Calu3 (cell line): ENCODE measurements around the gene USF2. TPM values are rescaled to one million over a fixed set of nuclear protein-coding genes. Genes with fewer than 3 reads are reported as not detected.

Experiments used
- BruUV-seq: library from RNA; stranded (reverse); fragments of 400-500 nt; replicated peaks from 2 replicates; lab custom pipeline; 2021; lab: Mats Ljungman, UMichigan
- CTCF ChIA-PET: fragments of 300-600 bp; sonication (Branson Sonifier 250); formaldehyde crosslinking; loops from one replicate; lab custom pipeline; 2022; ENCODE audit warnings: antibody characterized with exemption; lab: Charles Lee
- DNase-seq: peaks from one replicate; pipeline ENCODE4 v3.0.0; 2022
- H3K27ac Mint-ChIP-seq: one replicate; pipeline ENCODE4 v1.8.0; 2022; ENCODE audit warnings: mixed read lengths; ENCODE audit not compliant: unreplicated experiment
- H3K27me3 Mint-ChIP-seq: one replicate; pipeline ENCODE4 v1.8.0; 2022; ENCODE audit warnings: mixed read lengths; ENCODE audit not compliant: unreplicated experiment
- H3K36me3 Mint-ChIP-seq: one replicate; pipeline ENCODE4 v1.8.0; 2022; ENCODE audit warnings: mild to moderate bottlenecking, moderate library complexity, mixed read lengths; ENCODE audit not compliant: insufficient read depth, unreplicated experiment
- H3K4me1 Mint-ChIP-seq: one replicate; pipeline ENCODE4 v1.8.0; 2022; ENCODE audit warnings: mild to moderate bottlenecking, low read depth, mixed read lengths; ENCODE audit not compliant: unreplicated experiment
- H3K4me3 Mint-ChIP-seq: one replicate; pipeline ENCODE4 v1.8.0; 2022; ENCODE audit warnings: mild to moderate bottlenecking, low read depth, moderate library complexity, mixed read lengths; ENCODE audit not compliant: unreplicated experiment
- H3K9me3 Mint-ChIP-seq: one replicate; pipeline ENCODE4 v1.8.0; 2022; ENCODE audit warnings: low read depth, mixed read lengths; ENCODE audit not compliant: unreplicated experiment
- CTCF ChIP-seq: fragments of 200-600 bp; IDR thresholded peaks from one replicate; pipeline ENCODE4 v1.8.0; 2022; ENCODE audit warnings: antibody characterized with exemption; ENCODE audit not compliant: unreplicated experiment
- intact Hi-C: fragments of 100-400 bp; cut with micrococcal nuclease; formaldehyde crosslinking; loops from one replicate; pipeline ENCODE4 v1.10.0; 2022; ENCODE audit not compliant: unreplicated experiment
- total RNA-seq: library from RNA; stranded (reverse); gene quantifications from 2 replicates; pipeline ENCODE4 v1.2.3, GENCODE V29; 2022

USF2 gene
- total RNA-seq, 1 experiment from 2014 or later, result 127 TPM

- no peaks in the 10 kb centered on the region for H3K27me3 Mint-ChIP-seq
- TF ChIP-seq CTCF, result peak; percentile 18
- peak within 1 kb of the TSS; percentile 100 for H3K4me3 Mint-ChIP-seq
- CTCF ChIA-PET, result no interaction called here
- H3K4me1 Mint-ChIP-seq, result peaks cover 49% of the 10 kb centered on the region
- peaks cover 9% of the 10 kb centered on the region for H3K9me3 Mint-ChIP-seq
- peak; percentile 98 for DNase-seq
- H3K27ac Mint-ChIP-seq, result peak within 1 kb of the TSS; percentile 96
- intact Hi-C loops, result loop anchor here (1.0 to 5.0 kb wide), 3 partner anchors 34 to 106 kb away; partner anchors contain the start of gene FXYD7
- H3K36me3 Mint-ChIP-seq, result peaks cover 64% of the 10 kb centered on the region
- no TSS peak for BruUV-seq
Measured at GRCh38 chr19:35248310-35249145, 20.2 kb upstream of the USF2 start, which contains the start of gene LSR. Gene LSR, plus strand, starts transcription at chr19:35249002. Its CDS starts 21 bp downstream, at chr19:35249023.

DNA sequence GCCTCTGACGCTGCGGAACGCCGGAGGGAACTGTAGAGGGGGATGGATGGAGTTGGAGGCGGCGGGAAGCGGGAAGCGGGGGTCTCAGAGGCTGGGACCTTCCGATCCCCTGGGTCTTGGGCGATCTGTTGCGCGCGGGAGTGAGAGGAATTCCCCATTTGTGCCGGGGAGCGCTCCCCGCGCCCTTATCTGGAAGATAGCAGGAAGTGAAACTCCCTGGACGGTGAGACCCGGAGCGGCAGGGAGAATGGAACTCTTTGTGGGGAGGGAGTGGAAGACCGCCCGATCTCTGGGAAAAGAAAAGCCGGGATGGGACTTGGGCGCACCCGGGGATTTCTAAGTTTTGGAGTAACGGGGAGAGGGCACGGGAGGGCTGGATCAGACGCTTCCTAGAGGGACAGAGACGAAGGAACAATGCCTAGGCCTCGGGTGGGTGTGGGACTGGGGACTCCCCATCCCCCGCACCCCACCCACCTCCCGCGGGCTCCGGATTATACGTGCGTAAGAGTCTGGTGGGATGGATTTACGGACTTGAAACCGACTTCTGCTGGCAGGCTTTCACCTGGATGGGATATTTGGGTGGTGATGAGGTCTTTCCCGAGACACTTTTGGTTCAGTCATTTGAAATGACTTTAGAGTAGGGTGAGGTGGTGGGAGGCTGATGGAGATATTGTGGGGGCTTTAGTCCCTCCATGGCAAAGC, 19.5 kb upstream of the USF2 start:
- no peak for TF ChIP-seq CTCF
- peak; percentile 34 for DNase-seq
- Mint-ChIP-seq H3K9me3 (peaks cover 4% of the 10 kb centered on the region), H3K4me3 (peak overlapping the region; percentile 100), H3K27me3 (no peaks in the 10 kb centered on the region), H3K36me3 (peaks cover 72% of the 10 kb centered on the region), H3K27ac (peak overlapping the region; percentile 96), H3K4me1 (peaks cover 50% of the 10 kb centered on the region)
- intact Hi-C loops, result loop anchor here (2.0 to 5.0 kb wide), 2 partner anchors 34 to 107 kb away; partner anchors contain the start of gene FXYD7
- no TSS peak for BruUV-seq
- CTCF ChIA-PET, result interaction anchor here (1.0 kb wide), 1 partner anchor 95 kb away, joined by 5 read pairs; no protein-coding TSS in a partner anchor

- BruUV-seq, result no TSS peak
- peak overlapping the region; percentile 96 for H3K27ac Mint-ChIP-seq
- CTCF ChIA-PET, result interaction anchor here (1.0 kb wide), 2 partner anchors 16 to 96 kb away, joined by 5 read pairs; no protein-coding TSS in a partner anchor
- peaks cover 80% of the 10 kb centered on the region for H3K36me3 Mint-ChIP-seq
- peak overlapping the region; percentile 100 for H3K4me3 Mint-ChIP-seq
- intact Hi-C loops, result loop anchor here (2.0 to 5.0 kb wide), 2 partner anchors 35 to 108 kb away; partner anchors contain the start of gene FXYD7
- no peaks in the 10 kb centered on the region for H3K9me3 Mint-ChIP-seq
- no peak for DNase-seq
- peaks cover 57% of the 10 kb centered on the region for H3K4me1 Mint-ChIP-seq
- no peaks in the 10 kb centered on the region for H3K27me3 Mint-ChIP-seq
- TF ChIP-seq CTCF, result no peak
Measured at GRCh38 chr19:35249848-35250711, 18.7 kb upstream of the USF2 start.
